Heart left ventricle (tissue), 16 donors: ENCODE data around the gene TLE1. TPM values are rescaled to one million over a fixed set of nuclear protein-coding genes. Genes with fewer than 3 reads are reported as not detected.

Experiments
- ATAC-seq, 4 donors: fragments of 200-7000 bp; cut with Tn5 transposase; one replicate each; pipeline ENCODE4 v1.9.1; 2020 to 2022; ENCODE audit warnings: moderate library complexity in 4 of 4, mild to moderate bottlenecking in 3 of 4, moderate number of reproducible peaks in 1 of 4
- DNase-seq, 5 donors: peaks; one replicate each; pipeline ENCODE4 v3.0.0-alpha.2; 2020
- H3K27ac ChIP-seq, 12 donors: fragments of 200-600 bp; sonication (generic) in 4 of 12; one replicate each; pipeline versions ENCODE4 v1.5.0 to v1.8.0; 2016 to 2022; ENCODE audit warnings: mild to moderate bottlenecking in 2 of 12
- H3K27me3 ChIP-seq, 9 donors: fragments of 200-600 bp; sonication (generic) in 2 of 9; one replicate each; pipeline versions ENCODE4 v1.5.1 to v1.8.0; 2016 to 2022; ENCODE audit warnings: mild to moderate bottlenecking in 3 of 9
- H3K36me3 ChIP-seq, 9 donors: fragments of 200-600 bp; sonication (generic) in 2 of 9; one replicate each; pipeline versions ENCODE4 v1.5.0 to v1.8.0; 2018 to 2022; ENCODE audit warnings: mild to moderate bottlenecking in 2 of 9
- H3K4me1 ChIP-seq, 12 donors: fragments of 200-600 bp; sonication (generic) in 4 of 12; one replicate each; pipeline versions ENCODE4 v1.5.0 to v1.8.0; 2016 to 2022; ENCODE audit warnings: mild to moderate bottlenecking in 3 of 12
- H3K4me3 ChIP-seq, 12 donors: fragments of 200-600 bp; sonication (generic) in 4 of 12; one replicate each; pipeline versions ENCODE4 v1.5.0 to v1.8.0; 2017 to 2022; ENCODE audit warnings: mild to moderate bottlenecking in 9 of 12, moderate library complexity in 4 of 12
- H3K9me3 ChIP-seq, 12 donors: fragments of 200-600 bp; sonication (generic) in 4 of 12; one replicate each; pipeline versions ENCODE4 v1.5.0 to v1.8.0; 2016 to 2022; ENCODE audit warnings: mild to moderate bottlenecking in 1 of 12
- CTCF ChIP-seq, 12 donors: fragments of 200-600 bp; sonication (generic) in 4 of 12; IDR thresholded peaks; one replicate each; pipeline versions ENCODE4 v1.5.0 to v1.8.0; 2018 to 2022; ENCODE audit warnings: antibody characterized with exemption in 12 of 12, mild to moderate bottlenecking in 5 of 12
- POLR2A ChIP-seq, 2 donors: fragments of 450-650 bp; IDR thresholded peaks; one replicate each; pipeline ENCODE4 v1.6.1; 2017; ENCODE audit warnings: antibody characterized with exemption in 2 of 2, mild to moderate bottlenecking in 2 of 2, moderate library complexity in 2 of 2
- WGBS, 4 donors: extraction: QIAGEN DNeasy Blood & Tissue Kit in 2 of 4; methylation state at CpG; one replicate each; pipeline versions ENCODE4 v1.1.5 to v1.1.7; 2013 to 2018; 5-methylcytosine and 5-hydroxymethylcytosine counted together
- intact Hi-C, 10 donors: fragments of 100-400 bp; cut with DNase I; formaldehyde crosslinking; loops; one replicate each; pipeline versions ENCODE4 v1.11.1 to v1.14.2; 2022
- polyA plus RNA-seq, 2 donors: library from polyadenylated mRNA; stranded (reverse); fragments of 200-250 nt; gene quantifications; one replicate each; pipeline ENCODE4 v1.2.3, GENCODE V29; 2013
- total RNA-seq, 9 donors: library from RNA; depleted of rRNA in 2 of 9; stranded (reverse); fragments of >200 nt in 2 of 9; fragmentation: NEBNext Ultra II Directional in 3 of 9; extraction: Animal tissue kit (Norgen Biotek cat#: 25700) in 3 of 9; gene quantifications; one replicate each; pipeline versions ENCODE4 v1.1.0 to v1.2.4, GENCODE V29; 2016 to 2023
- donor health status: ischemic (EF 13 %, LVEDD 7.1; RV severe dilation, severe dysfunction).
- donor health status: healthy with polysubstance abuse.
- donor health status: DM: no; HTN: yes; CAD: no.
- donor health status: DM: no; HTN: no; CAD: no.
- donor health status: ischemic (EF 25% LVEDD 6.9; RV normal size, moderate dysfunction).
- donor health status: ischemic (EF 25% LVEDD 5.7; RV mildly dilated, moderate dysfunction).
- donor health status: healthy.
- donor health status: DM: yes; HTN: yes; CAD: no.
- donor health status: ischemic (EF 35%, LVEDD 5.7; RV mildly dilated, moderate dysfunction).
- donor health status: nonischemic (EF 11% LVEDD 7.7; RV severe dilation, severe dysfunction).
- donor health status: DM: yes; HTN: yes; CAD: no.
- donor health status: PGD.
- donor health status: ischemic (EF 29% LVEDD 5.4; RV normal size, mild dysfunction).
- donor health status: nonischemic (EF 23%, LVEDD 6.1; RV moderate dilation, normal function).

Gene TLE1
- total and polyA plus RNA-seq, 11 donors, result 6.2 to 25.4 (median 9.8) TPM

GRCh38 chr9:81566074-81566698 is 123.2 kb downstream of the TLE1 start:
- peaks cover 0 to 4% (median 0%) of the 10 kb centered on the region in 12 donors for H3K4me1 ChIP-seq
- H3K9me3 ChIP-seq, result no peaks in the 10 kb centered on the region
- H3K27me3 ChIP-seq, result no peaks in the 10 kb centered on the region
- intact Hi-C loops, result no loop called here
- TF ChIP-seq CTCF (IDR thresholded peaks at IDR 0.05) (no peak), POLR2A (IDR thresholded peaks at IDR 0.05) (no peak)
- no peak for DNase-seq
- H3K27ac ChIP-seq, result no peak overlapping the region
- WGBS, 4 donors, result 87 to 93% (median 90%) methylated on average over 5 of the region's 5 CpGs
- H3K4me3 ChIP-seq, result no peak overlapping the region
- no peak for ATAC-seq
- no peaks in the 10 kb centered on the region for H3K36me3 ChIP-seq

GRCh38 chr9:81565609-81566008 is 123.7 kb downstream of the TLE1 start:
- Histone ChIP-seq H3K9me3 (no peaks in the 10 kb centered on the region), H3K27ac (no peak overlapping the region), H3K4me1 (peaks cover 0 to 4% (median 0%) of the 10 kb centered on the region in 12 donors), H3K36me3 (no peaks in the 10 kb centered on the region), H3K27me3 (no peaks in the 10 kb centered on the region), H3K4me3 (no peak overlapping the region)
- DNase-seq, result no peak
- intact Hi-C loops, result no loop called here
- WGBS, 4 donors, result 83 to 96% (median 94%) methylated on average over 1 of the region's 1 CpG
- ATAC-seq, result no peak
- TF ChIP-seq CTCF (IDR thresholded peaks at IDR 0.05) (no peak), POLR2A (IDR thresholded peaks at IDR 0.05) (no peak)

- Histone ChIP-seq H3K4me1 (peaks cover 0 to 4% (median 0%) of the 10 kb centered on the region in 12 donors), H3K9me3 (no peaks in the 10 kb centered on the region), H3K27ac (no peak overlapping the region), H3K4me3 (no peak overlapping the region), H3K36me3 (no peaks in the 10 kb centered on the region), H3K27me3 (no peaks in the 10 kb centered on the region)
- no peak for ATAC-seq
- intact Hi-C loops, result no loop called here
- WGBS, 4 donors, result 79 to 89% (median 85%) methylated on average over 4 of the region's 4 CpGs
- DNase-seq, result no peak
- TF ChIP-seq CTCF (IDR thresholded peaks at IDR 0.05) (no peak), POLR2A (IDR thresholded peaks at IDR 0.05) (no peak)
These were observed 124.2 kb downstream of the TLE1 start for GRCh38 chr9:81565144-81565543.

- no peak overlapping the region for H3K4me3 ChIP-seq
- peaks cover 0 to 4% (median 0%) of the 10 kb centered on the region in 12 donors for H3K4me1 ChIP-seq
- 82 to 90% (median 84%) methylated on average over 5 of the region's 5 CpGs for WGBS, 4 donors
- no peaks in the 10 kb centered on the region for H3K36me3 ChIP-seq
- no peak overlapping the region for H3K27ac ChIP-seq
- H3K9me3 ChIP-seq, result no peaks in the 10 kb centered on the region
- TF ChIP-seq POLR2A (IDR thresholded peaks at IDR 0.05), result no peak
- TF ChIP-seq CTCF (IDR thresholded peaks at IDR 0.05), result no peak
- no peak for ATAC-seq
- intact Hi-C loops, result no loop called here
- H3K27me3 ChIP-seq, result no peaks in the 10 kb centered on the region
- no peak for DNase-seq
These were observed 124.7 kb downstream of the TLE1 start for GRCh38 chr9:81564632-81565031.
